ENCODE measurements around the gene NDRG4. TPM values are rescaled to one million over a fixed set of nuclear protein-coding genes. Genes with fewer than 3 reads are reported as not detected.

Gene NDRG4, protein sequence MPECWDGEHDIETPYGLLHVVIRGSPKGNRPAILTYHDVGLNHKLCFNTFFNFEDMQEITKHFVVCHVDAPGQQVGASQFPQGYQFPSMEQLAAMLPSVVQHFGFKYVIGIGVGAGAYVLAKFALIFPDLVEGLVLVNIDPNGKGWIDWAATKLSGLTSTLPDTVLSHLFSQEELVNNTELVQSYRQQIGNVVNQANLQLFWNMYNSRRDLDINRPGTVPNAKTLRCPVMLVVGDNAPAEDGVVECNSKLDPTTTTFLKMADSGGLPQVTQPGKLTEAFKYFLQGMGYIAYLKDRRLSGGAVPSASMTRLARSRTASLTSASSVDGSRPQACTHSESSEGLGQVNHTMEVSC
- total RNA-seq (ENCODE audit: low replicate concordance): 23.7 and 42.9 TPM in 2 replicates
- long read RNA-seq, transcript NDRG4-236 (14 exons, 3,265 nt): major isoform, 10 of 22 reads
- long read RNA-seq, transcript NDRG4-201 (16 exons, 3,324 nt): minor isoform, 5 of 22 reads
- long read RNA-seq, partial matches to known transcripts: 1 of 22 reads
- long read RNA-seq, other reads (novel, unspliced or antisense): 3 of 22 reads

GRCh38 chr16:58499615-58500351 lies at the start of gene NDRG4:
Gene NDRG4, plus strand, starts transcription at chr16:58500143. Its CDS starts 106 bp downstream, at chr16:58500249.
- H3K27ac Mint-ChIP-seq: peak within 1 kb of the TSS; percentile 78
- H3K27me3 Mint-ChIP-seq: no peaks in the 10 kb centered on the region
- TF ChIP-seq CTCF (conservative IDR thresholded peaks at IDR 0.05): no peak
- H3K9me3 Mint-ChIP-seq: no peaks in the 10 kb centered on the region
- DNase-seq (ENCODE audit: extremely low spot score, unreplicated experiment): no peak
- H3K36me3 Mint-ChIP-seq: no peaks in the 10 kb centered on the region
- H3K4me3 Mint-ChIP-seq: peak within 1 kb of the TSS; percentile 92
- peaks cover 15% of the 10 kb centered on the region for H3K4me1 Mint-ChIP-seq (ENCODE audit: unreplicated experiment)

DNA sequence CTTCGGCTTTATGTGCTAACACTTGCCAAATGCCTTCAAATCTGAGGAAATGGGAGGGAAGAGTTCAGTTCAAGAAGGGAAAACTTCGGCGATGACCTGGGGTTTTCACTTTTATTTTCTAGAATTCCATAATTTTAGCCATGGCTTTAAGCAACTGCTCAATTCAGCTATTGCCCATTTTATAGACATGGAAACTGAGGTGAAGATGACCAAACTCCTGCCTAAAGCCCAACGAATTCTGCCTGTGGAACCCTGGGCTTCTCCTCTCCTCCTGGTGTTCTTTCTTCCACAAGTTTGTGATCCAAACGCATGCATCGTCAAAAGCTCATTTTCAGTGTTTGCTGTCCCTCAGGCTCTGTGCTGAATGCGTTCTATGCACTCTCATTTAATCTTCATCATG lies 49.4 kb upstream of the NDRG4 start:
- Mint-ChIP-seq H3K4me1 (ENCODE audit: unreplicated experiment) (peaks cover 20% of the 10 kb centered on the region), H3K36me3 (no peaks in the 10 kb centered on the region), H3K27ac (no peak overlapping the region), H3K27me3 (peaks cover 11% of the 10 kb centered on the region), H3K9me3 (no peaks in the 10 kb centered on the region), H3K4me3 (no peak overlapping the region)
- TF ChIP-seq CTCF (conservative IDR thresholded peaks at IDR 0.05): no peak
- DNase-seq (ENCODE audit: extremely low spot score, unreplicated experiment): no peak

GRCh38 chr16:58451265-58451689 lies 48.7 kb upstream of the NDRG4 start:
- no peaks in the 10 kb centered on the region for H3K9me3 Mint-ChIP-seq

DNA sequence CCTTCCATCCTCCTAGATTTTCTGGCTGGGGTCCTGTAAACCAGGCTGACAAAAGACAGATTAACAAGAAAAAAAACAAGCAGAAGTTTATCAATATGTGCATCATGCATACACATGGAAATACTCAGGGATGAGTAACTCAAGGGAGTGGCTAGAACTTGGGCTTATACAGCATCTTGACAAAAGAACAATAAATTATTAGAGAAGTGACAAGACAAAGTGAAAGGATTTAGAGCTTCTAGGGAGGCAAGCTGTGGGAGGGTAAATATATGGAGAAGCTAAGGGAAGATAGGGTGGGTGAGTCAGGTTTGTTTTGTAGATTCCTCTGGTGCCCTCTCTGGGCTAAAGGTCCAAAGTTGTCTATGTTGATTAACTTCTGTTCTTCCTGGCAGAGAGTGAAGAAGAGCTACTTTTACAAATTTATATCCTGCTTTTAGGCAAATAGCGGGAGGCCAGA lies 48.0 kb upstream of the NDRG4 start:
- peaks cover 16% of the 10 kb centered on the region for H3K27me3 Mint-ChIP-seq
- H3K9me3 Mint-ChIP-seq: no peaks in the 10 kb centered on the region
- H3K4me3 Mint-ChIP-seq: no peak overlapping the region
- peaks cover 27% of the 10 kb centered on the region for H3K4me1 Mint-ChIP-seq (ENCODE audit: unreplicated experiment)
- no peaks in the 10 kb centered on the region for H3K36me3 Mint-ChIP-seq
- TF ChIP-seq CTCF (conservative IDR thresholded peaks at IDR 0.05): no peak
- no peak for DNase-seq (ENCODE audit: extremely low spot score, unreplicated experiment)
- peak overlapping the region; percentile 27 for H3K27ac Mint-ChIP-seq

More at GRCh38 chr16:58451265-58451689, 48.7 kb upstream of the NDRG4 start:
- Mint-ChIP-seq H3K27me3 (peaks cover 14% of the 10 kb centered on the region), H3K27ac (peak overlapping the region; percentile 77), H3K36me3 (no peaks in the 10 kb centered on the region), H3K4me1 (ENCODE audit: unreplicated experiment) (peaks cover 22% of the 10 kb centered on the region), H3K4me3 (peak overlapping the region; percentile 25)
- TF ChIP-seq CTCF (conservative IDR thresholded peaks at IDR 0.05): no peak
- DNase-seq (ENCODE audit: extremely low spot score, unreplicated experiment): no peak

GRCh38 chr16:58452640-58453039 lies 47.3 kb upstream of the NDRG4 start:
- no peak for TF ChIP-seq CTCF (conservative IDR thresholded peaks at IDR 0.05)
- Mint-ChIP-seq H3K9me3 (no peaks in the 10 kb centered on the region), H3K4me3 (no peak overlapping the region), H3K4me1 (ENCODE audit: unreplicated experiment) (peaks cover 27% of the 10 kb centered on the region), H3K36me3 (no peaks in the 10 kb centered on the region), H3K27ac (no peak overlapping the region), H3K27me3 (peaks cover 16% of the 10 kb centered on the region)
- DNase-seq (ENCODE audit: extremely low spot score, unreplicated experiment): no peak

Measured in type B pancreatic cell (in vitro differentiated cells).